ENCODE data around the gene IL20RA.

GRCh38 chr6:136960781-136961180, 84.0 kb downstream of the IL20RA start:
- no peak for TF ChIP-seq POLR2A (IDR thresholded peaks at IDR 0.05)
- TF ChIP-seq, protein P1, sequence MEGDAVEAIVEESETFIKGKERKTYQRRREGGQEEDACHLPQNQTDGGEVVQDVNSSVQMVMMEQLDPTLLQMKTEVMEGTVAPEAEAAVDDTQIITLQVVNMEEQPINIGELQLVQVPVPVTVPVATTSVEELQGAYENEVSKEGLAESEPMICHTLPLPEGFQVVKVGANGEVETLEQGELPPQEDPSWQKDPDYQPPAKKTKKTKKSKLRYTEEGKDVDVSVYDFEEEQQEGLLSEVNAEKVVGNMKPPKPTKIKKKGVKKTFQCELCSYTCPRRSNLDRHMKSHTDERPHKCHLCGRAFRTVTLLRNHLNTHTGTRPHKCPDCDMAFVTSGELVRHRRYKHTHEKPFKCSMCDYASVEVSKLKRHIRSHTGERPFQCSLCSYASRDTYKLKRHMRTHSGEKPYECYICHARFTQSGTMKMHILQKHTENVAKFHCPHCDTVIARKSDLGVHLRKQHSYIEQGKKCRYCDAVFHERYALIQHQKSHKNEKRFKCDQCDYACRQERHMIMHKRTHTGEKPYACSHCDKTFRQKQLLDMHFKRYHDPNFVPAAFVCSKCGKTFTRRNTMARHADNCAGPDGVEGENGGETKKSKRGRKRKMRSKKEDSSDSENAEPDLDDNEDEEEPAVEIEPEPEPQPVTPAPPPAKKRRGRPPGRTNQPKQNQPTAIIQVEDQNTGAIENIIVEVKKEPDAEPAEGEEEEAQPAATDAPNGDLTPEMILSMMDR (IDR thresholded peaks at IDR 0.05): no peak

Measured in vagina (tissue), 2 donors.